ENCODE measurements around the gene FOXI2. TPM values are rescaled to one million over a fixed set of nuclear protein-coding genes. Genes with fewer than 3 reads are reported as not detected.

Gene FOXI2
- total RNA-seq, 1 donor from 2014 or later = not detected

DNA sequence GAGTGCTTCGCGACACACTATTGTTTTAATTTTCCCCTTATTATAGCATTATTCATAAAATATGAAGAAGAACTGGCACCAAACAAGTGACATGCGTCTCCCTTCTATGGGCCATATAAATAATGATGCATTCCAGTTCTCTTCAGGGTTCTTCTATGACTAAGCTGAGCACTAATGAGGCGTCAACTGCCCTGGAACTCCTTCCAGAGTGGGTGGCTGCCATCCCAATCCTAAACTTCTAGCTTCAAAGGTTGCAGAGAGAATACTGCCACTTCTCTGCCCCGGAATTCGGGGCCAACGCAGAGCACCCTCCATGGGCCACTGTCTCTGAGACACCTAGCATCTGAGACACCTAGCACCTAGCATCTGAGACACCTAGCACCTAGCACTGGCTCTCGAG is 37.7 kb upstream of the FOXI2 start:
- no peak overlapping the region for H3K9ac ChIP-seq (ENCODE audit: low read length)
- peaks cover 2% of the 10 kb centered on the region for H3K9me3 Mint-ChIP-seq (ENCODE audit: unreplicated experiment)
- no peaks in the 10 kb centered on the region for H3K27me3 ChIP-seq (ENCODE audit: insufficient read depth, low read length)
- H3K4me2 ChIP-seq (ENCODE audit: low read length) = no peak overlapping the region
- H3K36me3 ChIP-seq (ENCODE audit: insufficient read depth, low read length) = no peaks in the 10 kb centered on the region
- no peaks in the 10 kb centered on the region for H3K79me2 ChIP-seq (ENCODE audit: insufficient read depth, low read length)
- no peak overlapping the region for H3K27ac ChIP-seq (ENCODE audit: low read depth, low read length)
- H4K20me1 ChIP-seq (ENCODE audit: insufficient read depth, low read length) = no peaks in the 10 kb centered on the region
- H2AFZ ChIP-seq (ENCODE audit: low read depth, low read length) = no peak overlapping the region
- FAIRE-seq = no peak
- no peaks in the 10 kb centered on the region for H3K4me1 Mint-ChIP-seq (ENCODE audit: low read depth, unreplicated experiment)
- H3K4me3 ChIP-seq (ENCODE audit: insufficient read depth, low read depth, low read length) = no peak overlapping the region
- no peak overlapping the region for H3K27ac Mint-ChIP-seq (ENCODE audit: unreplicated experiment)
- H3K36me3 Mint-ChIP-seq (ENCODE audit: low read depth, unreplicated experiment) = no peaks in the 10 kb centered on the region
- DNase-seq (ENCODE audit: low read depth) = no peak
- no peak overlapping the region for H3K4me3 Mint-ChIP-seq (ENCODE audit: unreplicated experiment)
- no peaks in the 10 kb centered on the region for H3K4me1 ChIP-seq (ENCODE audit: insufficient read depth, low read length)
- no peaks in the 10 kb centered on the region for H3K9me3 ChIP-seq (ENCODE audit: insufficient read depth, low read depth, low read length)
- peaks cover 23% of the 10 kb centered on the region for H3K27me3 Mint-ChIP-seq (ENCODE audit: low read depth, unreplicated experiment)
- TF ChIP-seq EZH2 (IDR thresholded peaks at IDR 0.05; ENCODE audit: insufficient read depth, low read length) (no peak), CTCF (IDR thresholded peaks at IDR 0.05; ENCODE audit: insufficient read depth, low read depth, low read length) (no peak)

GRCh38 chr10:127702271-127702670 is 34.7 kb upstream of the FOXI2 start:
- no peak for TF ChIP-seq CTCF (IDR thresholded peaks at IDR 0.05; ENCODE audit: insufficient read depth, low read depth, low read length)
- TF ChIP-seq EZH2 (IDR thresholded peaks at IDR 0.05; ENCODE audit: insufficient read depth, low read length) = no peak
- FAIRE-seq (no peak), DNase-seq (ENCODE audit: low read depth) (no peak)
- Mint-ChIP-seq H3K4me1 (ENCODE audit: low read depth, unreplicated experiment) (no peaks in the 10 kb centered on the region), H3K9me3 (ENCODE audit: unreplicated experiment) (peaks cover 2% of the 10 kb centered on the region), H3K4me3 (ENCODE audit: unreplicated experiment) (no peak overlapping the region), H3K36me3 (ENCODE audit: low read depth, unreplicated experiment) (no peaks in the 10 kb centered on the region), H3K27ac (ENCODE audit: unreplicated experiment) (no peak overlapping the region), H3K27me3 (ENCODE audit: low read depth, unreplicated experiment) (peaks cover 22% of the 10 kb centered on the region)
- H4K20me1 ChIP-seq (ENCODE audit: insufficient read depth, low read length) = no peaks in the 10 kb centered on the region
- no peaks in the 10 kb centered on the region for H3K27me3 ChIP-seq (ENCODE audit: insufficient read depth, low read length)
- H3K9ac ChIP-seq (ENCODE audit: low read length) = no peak overlapping the region
- H3K4me3 ChIP-seq (ENCODE audit: insufficient read depth, low read depth, low read length) = no peak overlapping the region
- H3K4me2 ChIP-seq (ENCODE audit: low read length) = no peak overlapping the region
- H3K27ac ChIP-seq (ENCODE audit: low read depth, low read length) = no peak overlapping the region
- no peaks in the 10 kb centered on the region for H3K4me1 ChIP-seq (ENCODE audit: insufficient read depth, low read length)
- H3K9me3 ChIP-seq (ENCODE audit: insufficient read depth, low read depth, low read length) = no peaks in the 10 kb centered on the region
- no peak overlapping the region for H2AFZ ChIP-seq (ENCODE audit: low read depth, low read length)
- no peaks in the 10 kb centered on the region for H3K79me2 ChIP-seq (ENCODE audit: insufficient read depth, low read length)
- no peaks in the 10 kb centered on the region for H3K36me3 ChIP-seq (ENCODE audit: insufficient read depth, low read length)

- no peaks in the 10 kb centered on the region for H4K20me1 ChIP-seq (ENCODE audit: insufficient read depth, low read length)
- no peak overlapping the region for H3K9ac ChIP-seq (ENCODE audit: low read length)
- no peak overlapping the region for H2AFZ ChIP-seq (ENCODE audit: low read depth, low read length)
- peaks cover 11% of the 10 kb centered on the region for H3K27me3 Mint-ChIP-seq (ENCODE audit: low read depth, unreplicated experiment)
- H3K4me1 Mint-ChIP-seq (ENCODE audit: low read depth, unreplicated experiment) = no peaks in the 10 kb centered on the region
- no peaks in the 10 kb centered on the region for H3K36me3 Mint-ChIP-seq (ENCODE audit: low read depth, unreplicated experiment)
- TF ChIP-seq EZH2 (IDR thresholded peaks at IDR 0.05; ENCODE audit: insufficient read depth, low read length) (no peak), CTCF (IDR thresholded peaks at IDR 0.05; ENCODE audit: insufficient read depth, low read depth, low read length) (no peak)
- no peaks in the 10 kb centered on the region for H3K27me3 ChIP-seq (ENCODE audit: insufficient read depth, low read length)
- H3K4me1 ChIP-seq (ENCODE audit: insufficient read depth, low read length) = no peaks in the 10 kb centered on the region
- H3K27ac ChIP-seq (ENCODE audit: low read depth, low read length) = no peak overlapping the region
- DNase-seq (ENCODE audit: low read depth) (no peak), FAIRE-seq (no peak)
- no peak overlapping the region for H3K27ac Mint-ChIP-seq (ENCODE audit: unreplicated experiment)
- H3K9me3 Mint-ChIP-seq (ENCODE audit: unreplicated experiment) = peaks cover 3% of the 10 kb centered on the region
- no peak overlapping the region for H3K4me2 ChIP-seq (ENCODE audit: low read length)
- H3K36me3 ChIP-seq (ENCODE audit: insufficient read depth, low read length) = no peaks in the 10 kb centered on the region
- no peak overlapping the region for H3K4me3 ChIP-seq (ENCODE audit: insufficient read depth, low read depth, low read length)
- no peaks in the 10 kb centered on the region for H3K79me2 ChIP-seq (ENCODE audit: insufficient read depth, low read length)
- no peaks in the 10 kb centered on the region for H3K9me3 ChIP-seq (ENCODE audit: insufficient read depth, low read depth, low read length)
- no peak overlapping the region for H3K4me3 Mint-ChIP-seq (ENCODE audit: unreplicated experiment)
Measured at GRCh38 chr10:127715249-127715648, 21.7 kb upstream of the FOXI2 start.
